Stimulated activated memory B cell treated with anti-CD40 and anti-IgM and Interleukin-4, amounts not matched to agents 10 μg/mL and 1 μg/mL and 100 μg/mL, for 72 hours (primary cell): ENCODE results near the gene SLCO2B1.

ENCODE experiments used
- ATAC-seq: fragments of 150-1000 bp; cut with Tn5 transposase; 2 replicates; pipeline ENCODE4 v1.10.0; 2021
- H3K27ac Mint-ChIP-seq: one replicate; pipeline ENCODE4 v1.8.0; 2022; ENCODE audit warnings: mild to moderate bottlenecking, mixed read lengths
- H3K27me3 Mint-ChIP-seq: one replicate; pipeline ENCODE4 v1.8.0; 2022; ENCODE audit warnings: mixed read lengths
- H3K36me3 Mint-ChIP-seq: one replicate; pipeline ENCODE4 v1.8.0; 2022; ENCODE audit warnings: mixed read lengths
- H3K4me1 Mint-ChIP-seq: one replicate; pipeline ENCODE4 v1.8.0; 2022; ENCODE audit warnings: mixed read lengths
- H3K4me3 Mint-ChIP-seq: one replicate; pipeline ENCODE4 v1.8.0; 2022; ENCODE audit warnings: mild to moderate bottlenecking, moderate library complexity, mixed read lengths
- H3K9me3 Mint-ChIP-seq: one replicate; pipeline ENCODE4 v1.8.0; 2022; ENCODE audit warnings: mixed read lengths

The SLCO2B1 gene

GRCh38 chr11:75204685-75205563 is 54.0 kb downstream of the SLCO2B1 start:
- Mint-ChIP-seq H3K4me3 (no peak overlapping the region), H3K9me3 (no peaks in the 10 kb centered on the region), H3K27me3 (no peaks in the 10 kb centered on the region), H3K4me1 (no peaks in the 10 kb centered on the region), H3K36me3 (no peaks in the 10 kb centered on the region), H3K27ac (no peak overlapping the region)
- peak; percentile 75 for ATAC-seq

- no peaks in the 10 kb centered on the region for H3K36me3 Mint-ChIP-seq
- no peak for ATAC-seq
These were observed 54.7 kb downstream of the SLCO2B1 start for GRCh38 chr11:75205564-75206020.

GRCh38 chr11:75208446-75208845 is 57.5 kb downstream of the SLCO2B1 start:
- peaks cover 10% of the 10 kb centered on the region for H3K27me3 Mint-ChIP-seq
- H3K36me3 Mint-ChIP-seq: no peaks in the 10 kb centered on the region
- no peak overlapping the region for H3K27ac Mint-ChIP-seq
- no peaks in the 10 kb centered on the region for H3K4me1 Mint-ChIP-seq
- H3K4me3 Mint-ChIP-seq: no peak overlapping the region
- H3K9me3 Mint-ChIP-seq: no peaks in the 10 kb centered on the region
- ATAC-seq: no peak

More at GRCh38 chr11:75205564-75206020, 54.7 kb downstream of the SLCO2B1 start:
- Mint-ChIP-seq H3K4me3 (no peak overlapping the region), H3K27ac (no peak overlapping the region), H3K9me3 (no peaks in the 10 kb centered on the region), H3K4me1 (no peaks in the 10 kb centered on the region), H3K27me3 (no peaks in the 10 kb centered on the region)

- no peak for ATAC-seq
- Mint-ChIP-seq H3K27me3 (peaks cover 12% of the 10 kb centered on the region), H3K4me1 (no peaks in the 10 kb centered on the region), H3K4me3 (no peak overlapping the region), H3K36me3 (no peaks in the 10 kb centered on the region), H3K9me3 (no peaks in the 10 kb centered on the region), H3K27ac (no peak overlapping the region)
These were observed 61.5 kb downstream of the SLCO2B1 start for GRCh38 chr11:75212411-75212810.

- H3K9me3 Mint-ChIP-seq: peaks cover 2% of the 10 kb centered on the region
- no peak for ATAC-seq
- H3K27ac Mint-ChIP-seq: no peak overlapping the region
- H3K4me3 Mint-ChIP-seq: no peak overlapping the region
- peaks cover 32% of the 10 kb centered on the region for H3K27me3 Mint-ChIP-seq
- no peaks in the 10 kb centered on the region for H3K36me3 Mint-ChIP-seq
- H3K4me1 Mint-ChIP-seq: no peaks in the 10 kb centered on the region
These were observed 63.5 kb downstream of the SLCO2B1 start for GRCh38 chr11:75214411-75214821.

- H3K27ac Mint-ChIP-seq: no peak overlapping the region
- H3K4me1 Mint-ChIP-seq: no peaks in the 10 kb centered on the region
- peaks cover 32% of the 10 kb centered on the region for H3K27me3 Mint-ChIP-seq
- ATAC-seq: no peak
- H3K4me3 Mint-ChIP-seq: no peak overlapping the region
- no peaks in the 10 kb centered on the region for H3K36me3 Mint-ChIP-seq
- peaks cover 2% of the 10 kb centered on the region for H3K9me3 Mint-ChIP-seq
These were observed 63.9 kb downstream of the SLCO2B1 start for GRCh38 chr11:75214843-75215242.

GRCh38 chr11:75219869-75220268 is 69.0 kb downstream of the SLCO2B1 start:
- H3K27ac Mint-ChIP-seq: no peak overlapping the region
- ATAC-seq: no peak
- no peaks in the 10 kb centered on the region for H3K4me1 Mint-ChIP-seq
- peaks cover 27% of the 10 kb centered on the region for H3K27me3 Mint-ChIP-seq
- H3K9me3 Mint-ChIP-seq: peaks cover 2% of the 10 kb centered on the region
- H3K36me3 Mint-ChIP-seq: no peaks in the 10 kb centered on the region
- no peak overlapping the region for H3K4me3 Mint-ChIP-seq

- H3K4me1 Mint-ChIP-seq: no peaks in the 10 kb centered on the region
- H3K27ac Mint-ChIP-seq: no peak overlapping the region
- no peak for ATAC-seq
- H3K4me3 Mint-ChIP-seq: no peak overlapping the region
- H3K27me3 Mint-ChIP-seq: peaks cover 23% of the 10 kb centered on the region
- no peaks in the 10 kb centered on the region for H3K36me3 Mint-ChIP-seq
- H3K9me3 Mint-ChIP-seq: no peaks in the 10 kb centered on the region
These were observed 73.2 kb downstream of the SLCO2B1 start for GRCh38 chr11:75223954-75224643.

- no peak for ATAC-seq
- H3K4me3 Mint-ChIP-seq: no peak overlapping the region
These were observed 74.9 kb downstream of the SLCO2B1 start for GRCh38 chr11:75225794-75226193.

GRCh38 chr11:75229466-75229865 is 78.6 kb downstream of the SLCO2B1 start:
- H3K36me3 Mint-ChIP-seq: no peaks in the 10 kb centered on the region
- peaks cover 58% of the 10 kb centered on the region for H3K27me3 Mint-ChIP-seq
- no peaks in the 10 kb centered on the region for H3K4me1 Mint-ChIP-seq
- H3K27ac Mint-ChIP-seq: no peak overlapping the region
- ATAC-seq: no peak
- H3K9me3 Mint-ChIP-seq: peaks cover 3% of the 10 kb centered on the region
- H3K4me3 Mint-ChIP-seq: no peak overlapping the region

More at GRCh38 chr11:75225794-75226193, 74.9 kb downstream of the SLCO2B1 start:
- no peaks in the 10 kb centered on the region for H3K36me3 Mint-ChIP-seq
- no peak overlapping the region for H3K27ac Mint-ChIP-seq
- H3K27me3 Mint-ChIP-seq: peaks cover 37% of the 10 kb centered on the region
- H3K9me3 Mint-ChIP-seq: no peaks in the 10 kb centered on the region
- H3K4me1 Mint-ChIP-seq: no peaks in the 10 kb centered on the region

- H3K27me3 Mint-ChIP-seq: peaks cover 51% of the 10 kb centered on the region
- no peak overlapping the region for H3K27ac Mint-ChIP-seq
- ATAC-seq: no peak
- no peak overlapping the region for H3K4me3 Mint-ChIP-seq
- H3K36me3 Mint-ChIP-seq: no peaks in the 10 kb centered on the region
- H3K9me3 Mint-ChIP-seq: peaks cover 3% of the 10 kb centered on the region
- H3K4me1 Mint-ChIP-seq: no peaks in the 10 kb centered on the region
These were observed 79.7 kb downstream of the SLCO2B1 start for GRCh38 chr11:75230621-75231020.

GRCh38 chr11:75233754-75234172 is 82.9 kb downstream of the SLCO2B1 start:
- H3K36me3 Mint-ChIP-seq: no peaks in the 10 kb centered on the region
- no peaks in the 10 kb centered on the region for H3K4me1 Mint-ChIP-seq
- H3K27ac Mint-ChIP-seq: no peak overlapping the region
- no peak overlapping the region for H3K4me3 Mint-ChIP-seq
- H3K27me3 Mint-ChIP-seq: peaks cover 70% of the 10 kb centered on the region
- ATAC-seq: no peak
- H3K9me3 Mint-ChIP-seq: peaks cover 3% of the 10 kb centered on the region

- ATAC-seq: no peak
- no peaks in the 10 kb centered on the region for H3K36me3 Mint-ChIP-seq
- H3K4me3 Mint-ChIP-seq: no peak overlapping the region
- H3K9me3 Mint-ChIP-seq: peaks cover 3% of the 10 kb centered on the region
- H3K4me1 Mint-ChIP-seq: no peaks in the 10 kb centered on the region
- peaks cover 63% of the 10 kb centered on the region for H3K27me3 Mint-ChIP-seq
- no peak overlapping the region for H3K27ac Mint-ChIP-seq
These were observed 85.2 kb downstream of the SLCO2B1 start for GRCh38 chr11:75236062-75236461.

GRCh38 chr11:75237050-75237449 is 86.1 kb downstream of the SLCO2B1 start:
- H3K27ac Mint-ChIP-seq: no peak overlapping the region
- peaks cover 59% of the 10 kb centered on the region for H3K27me3 Mint-ChIP-seq
- ATAC-seq: no peak
- no peak overlapping the region for H3K4me3 Mint-ChIP-seq
- peaks cover 3% of the 10 kb centered on the region for H3K9me3 Mint-ChIP-seq
- H3K36me3 Mint-ChIP-seq: no peaks in the 10 kb centered on the region
- H3K4me1 Mint-ChIP-seq: peaks cover under 1% of the 10 kb centered on the region

GRCh38 chr11:75238595-75239440 is 87.9 kb downstream of the SLCO2B1 start:
- Mint-ChIP-seq H3K27ac (no peak overlapping the region), H3K4me3 (no peak overlapping the region), H3K9me3 (no peaks in the 10 kb centered on the region), H3K27me3 (peaks cover 70% of the 10 kb centered on the region), H3K4me1 (peaks cover 10% of the 10 kb centered on the region), H3K36me3 (no peaks in the 10 kb centered on the region)
- no peak for ATAC-seq
